ENCODE data around the gene TMEM63A. TPM values are rescaled to one million over a fixed set of nuclear protein-coding genes. Genes with fewer than 3 reads are reported as not detected.

TMEM63A gene
- total RNA-seq, 1 experiment from 2014 or later, result 31.4 TPM

GRCh38 chr1:225825078-225825477 lies 57.1 kb downstream of the TMEM63A start:
- POLR2A ChIA-PET, result no interaction called here
- peaks cover 8% of the 10 kb centered on the region for H3K4me1 ChIP-seq (ENCODE audit: control insufficient read depth, insufficient read depth, low read length)
- BruUV-seq (replicated peaks), result no TSS peak
- intact Hi-C loops (cut with micrococcal nuclease; ENCODE audit: unreplicated experiment) (no loop called here), in situ Hi-C loops (cut with HindIII; ENCODE audit: low pct_unique_long_range_greater_than_20kb, low sequenced_read_pairs) (no loop called here)
- no peaks in the 10 kb centered on the region for H3K27me3 ChIP-seq (ENCODE audit: control insufficient read depth, insufficient read depth, low read length)
- DNase-seq (ENCODE audit: low read depth, low spot score) (no peak), ATAC-seq (no peak; the same call in 1 of the 2 replicates)
- H3K36me3 ChIP-seq (ENCODE audit: control insufficient read depth, insufficient read depth, low read length), result no peaks in the 10 kb centered on the region
- H3K4me3 ChIP-seq (ENCODE audit: low read depth in 2 of 2, low read length in 2 of 2), result no peak overlapping the region
- TF ChIP-seq TCF7L2 (IDR thresholded peaks at IDR 0.05; ENCODE audit: low read depth, low read length), result no peak
- no peak for TF ChIP-seq REST (IDR thresholded peaks at IDR 0.05; ENCODE audit: insufficient read depth in 1 of 2, low read depth in 2 of 2, low read length in 1 of 2)
- no peak for TF ChIP-seq CTCF (IDR thresholded peaks at IDR 0.05)
- TF ChIP-seq SIN3A (IDR thresholded peaks at IDR 0.05; ENCODE audit: borderline replicate concordance, insufficient read depth, low read depth, low read length), result no peak
- no peak for TF ChIP-seq POLR2AphosphoS5 (IDR thresholded peaks at IDR 0.05; ENCODE audit: low read depth, low read length)
- CTCF ChIA-PET, result no interaction called here
- no peak overlapping the region for H3K27ac ChIP-seq (ENCODE audit: low read length)
- no peaks in the 10 kb centered on the region for H3K9me3 ChIP-seq (ENCODE audit: control insufficient read depth, insufficient read depth, low read depth, low read length)

GRCh38 chr1:225824533-225824941 lies 57.6 kb downstream of the TMEM63A start:
- no peak overlapping the region for H3K27ac ChIP-seq (ENCODE audit: low read length)
- in situ Hi-C loops (cut with HindIII; ENCODE audit: low pct_unique_long_range_greater_than_20kb, low sequenced_read_pairs) (no loop called here), intact Hi-C loops (cut with micrococcal nuclease; ENCODE audit: unreplicated experiment) (no loop called here)
- no peak for ATAC-seq
- no TSS peak for BruUV-seq (replicated peaks)
- ChIA-PET POLR2A (interaction anchor here (0.6 kb wide), 1 partner anchor 238 kb away, joined by 6 read pairs; the partner anchor contains the start of gene H3-3A), CTCF (interaction anchor here (0.7 kb wide), 1 partner anchor 15 kb away, joined by 6 read pairs; the partner anchor contains the start of gene EPHX1)
- H3K36me3 ChIP-seq (ENCODE audit: control insufficient read depth, insufficient read depth, low read length), result no peaks in the 10 kb centered on the region
- H3K4me3 ChIP-seq (ENCODE audit: low read depth in 2 of 2, low read length in 2 of 2), result no peak overlapping the region
- TF ChIP-seq SIN3A (IDR thresholded peaks at IDR 0.05; ENCODE audit: borderline replicate concordance, insufficient read depth, low read depth, low read length) (no peak), POLR2AphosphoS5 (IDR thresholded peaks at IDR 0.05; ENCODE audit: low read depth, low read length) (no peak), TCF7L2 (IDR thresholded peaks at IDR 0.05; ENCODE audit: low read depth, low read length) (no peak), CTCF (IDR thresholded peaks at IDR 0.05) (no peak), REST (IDR thresholded peaks at IDR 0.05; ENCODE audit: insufficient read depth in 1 of 2, low read depth in 2 of 2, low read length in 1 of 2) (no peak)
- H3K4me1 ChIP-seq (ENCODE audit: control insufficient read depth, insufficient read depth, low read length), result peaks cover 8% of the 10 kb centered on the region
- DNase-seq (ENCODE audit: low read depth, low spot score), result no peak
- no peaks in the 10 kb centered on the region for H3K9me3 ChIP-seq (ENCODE audit: control insufficient read depth, insufficient read depth, low read depth, low read length)
- H3K27me3 ChIP-seq (ENCODE audit: control insufficient read depth, insufficient read depth, low read length), result no peaks in the 10 kb centered on the region

Measured in Panc1 (cell line).